EL (cell line): ENCODE measurements around the gene SMCHD1.
"Not testable (repeated sequence)": the region's sequence is repeated elsewhere in the genome, so short reads cannot be mapped to it uniquely, and the experiment has no call there.

Experiments used
- DNase-seq: peaks from one replicate; pipeline ENCODE4 v3.0.0-alpha.2; 2016

Gene SMCHD1

DNA sequence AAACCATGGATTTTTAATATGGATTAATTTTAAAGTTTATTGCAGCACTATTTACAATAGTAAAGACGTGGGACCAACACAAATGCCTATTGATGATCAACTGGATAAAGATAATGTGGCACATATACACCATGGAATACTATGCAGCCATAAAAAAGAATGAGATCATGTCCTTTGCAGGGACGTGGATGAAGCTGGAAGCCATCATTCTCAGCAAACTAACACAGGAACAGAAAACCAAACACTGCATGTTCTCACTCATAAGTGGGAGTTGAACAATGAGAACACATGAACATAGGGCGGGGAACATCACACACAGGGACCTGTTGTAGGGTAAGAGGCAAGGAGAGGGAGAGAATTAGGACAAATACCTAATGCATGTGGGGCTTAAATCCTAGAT is 5.3 kb downstream of the SMCHD1 start:
- DNase-seq, result not testable (repeated sequence)

DNA sequence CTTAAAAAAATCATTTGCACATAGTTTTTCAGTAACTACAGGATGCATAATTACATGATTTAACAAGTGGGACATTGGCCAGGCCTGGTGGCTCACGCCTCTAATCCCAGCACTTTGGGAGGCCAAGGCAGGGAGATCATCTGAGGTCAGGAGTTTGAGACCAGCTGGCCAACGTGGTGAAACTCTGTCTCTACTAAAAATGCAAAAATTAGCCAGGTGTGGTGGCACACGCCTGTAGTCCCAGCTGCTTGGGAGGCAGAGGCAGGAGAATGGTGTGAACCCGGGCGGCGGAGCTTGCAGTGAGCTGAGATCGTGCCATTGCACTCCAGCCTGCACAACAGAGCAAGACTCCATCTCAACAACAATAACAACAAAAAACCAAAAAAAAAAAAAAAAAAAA is 6.8 kb downstream of the SMCHD1 start:
- DNase-seq, result not testable (repeated sequence)

DNA sequence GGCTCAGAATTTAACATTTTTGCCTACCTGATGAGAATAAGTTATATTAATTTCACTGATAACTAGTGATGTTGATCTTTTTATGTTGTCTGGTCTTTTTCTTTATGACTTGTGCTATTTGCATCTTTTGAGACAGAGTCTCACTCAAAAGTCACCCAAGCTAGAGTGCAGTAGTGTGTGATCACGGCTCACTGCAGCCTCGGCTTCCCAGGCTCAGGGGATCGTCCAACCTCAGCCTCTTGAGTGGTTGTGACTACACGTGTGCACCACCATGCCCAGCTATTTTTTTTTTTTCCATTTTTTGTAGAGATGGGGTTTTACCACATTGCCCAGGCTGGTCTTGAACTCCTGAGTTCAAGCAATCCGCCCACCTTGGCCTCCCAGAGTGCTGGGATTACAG is 7.5 kb downstream of the SMCHD1 start:
- DNase-seq, result no peak

DNA sequence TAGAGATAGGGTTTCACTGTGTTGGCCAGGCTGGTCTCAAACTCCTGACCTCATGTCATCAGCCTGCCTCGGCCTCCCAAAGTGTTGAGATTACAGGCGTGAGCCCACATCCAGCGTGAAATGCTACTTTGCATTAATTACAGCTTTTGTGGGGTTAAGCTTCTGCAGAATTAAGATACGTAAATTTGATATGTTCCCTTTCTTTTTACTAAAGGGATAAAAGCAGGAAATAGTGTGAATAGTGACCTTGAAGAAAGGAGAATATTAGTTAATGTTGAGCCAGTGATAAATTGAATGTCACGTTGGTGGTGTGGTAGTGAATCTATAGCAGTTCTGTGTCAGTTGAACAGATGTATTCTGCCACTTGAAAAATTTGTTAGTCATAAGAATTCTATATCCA is 16.9 kb downstream of the SMCHD1 start:
- DNase-seq, result no peak

DNA sequence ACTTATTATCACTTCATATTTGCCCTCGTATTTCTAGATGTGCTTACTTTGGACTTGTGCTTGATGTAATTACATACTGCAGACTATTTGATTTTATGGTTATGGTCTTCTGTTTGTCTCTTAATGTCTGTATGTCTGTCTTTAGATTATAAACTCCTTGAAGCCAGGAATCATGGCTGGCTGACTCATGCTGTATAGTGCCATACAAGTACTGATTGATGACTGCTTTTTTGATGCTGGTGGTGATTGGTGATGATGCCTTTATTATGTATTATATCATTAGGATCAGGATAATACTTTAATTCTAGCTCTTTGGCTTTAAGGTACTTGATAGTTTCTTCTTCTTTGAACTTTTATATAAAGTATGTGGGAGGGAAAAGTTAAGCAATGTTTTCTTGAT is 17.3 kb downstream of the SMCHD1 start:
- DNase-seq, result no peak

DNA sequence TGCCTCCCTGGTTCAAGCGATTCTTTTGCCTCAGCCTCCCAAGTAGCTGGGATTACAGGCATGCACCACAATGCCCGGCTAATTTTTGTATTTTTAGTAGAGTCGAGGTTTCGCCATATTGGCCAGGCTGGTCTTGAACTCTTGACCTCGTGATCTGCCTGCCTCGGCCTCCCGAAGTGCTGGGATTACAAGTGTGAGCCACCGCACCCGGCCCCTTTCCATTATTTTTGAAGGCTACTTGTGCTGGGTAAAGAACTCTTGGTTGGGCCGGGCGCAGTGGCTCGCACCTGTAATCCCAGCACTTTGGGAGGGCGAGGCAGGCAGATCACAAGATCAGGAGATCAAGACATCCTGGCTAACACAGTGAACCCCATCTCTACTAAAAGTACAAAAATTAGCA is 23.4 kb downstream of the SMCHD1 start:
- DNase-seq, result not testable (repeated sequence)

DNA sequence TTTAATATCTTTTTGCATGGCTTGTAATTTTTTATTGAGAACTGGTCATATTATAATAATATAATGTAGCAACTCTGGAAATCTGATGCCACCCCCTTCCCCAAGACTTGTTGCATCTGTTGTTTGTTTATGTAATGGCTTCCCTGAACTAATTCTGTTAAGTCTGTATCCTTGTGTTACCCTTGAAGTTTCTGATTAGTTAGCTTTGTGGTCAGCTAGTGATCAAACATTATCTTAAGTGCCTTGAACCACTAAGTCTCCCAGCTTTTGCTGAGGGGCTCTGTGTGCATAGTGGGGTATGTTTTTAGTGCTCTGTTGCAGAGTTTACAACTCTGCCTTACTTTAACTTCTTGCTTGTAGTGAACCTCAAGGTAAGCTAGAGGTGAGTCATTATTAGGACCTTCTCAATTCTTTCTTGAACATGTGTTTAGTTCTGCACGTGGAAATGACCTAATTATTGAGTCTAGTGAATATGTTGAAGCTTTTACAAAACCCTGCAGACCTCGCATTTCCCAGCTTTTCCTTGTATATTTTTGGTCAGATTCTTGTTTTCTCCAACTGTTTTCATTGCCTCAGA is 24.8 kb downstream of the SMCHD1 start:
- no peak for DNase-seq

DNA sequence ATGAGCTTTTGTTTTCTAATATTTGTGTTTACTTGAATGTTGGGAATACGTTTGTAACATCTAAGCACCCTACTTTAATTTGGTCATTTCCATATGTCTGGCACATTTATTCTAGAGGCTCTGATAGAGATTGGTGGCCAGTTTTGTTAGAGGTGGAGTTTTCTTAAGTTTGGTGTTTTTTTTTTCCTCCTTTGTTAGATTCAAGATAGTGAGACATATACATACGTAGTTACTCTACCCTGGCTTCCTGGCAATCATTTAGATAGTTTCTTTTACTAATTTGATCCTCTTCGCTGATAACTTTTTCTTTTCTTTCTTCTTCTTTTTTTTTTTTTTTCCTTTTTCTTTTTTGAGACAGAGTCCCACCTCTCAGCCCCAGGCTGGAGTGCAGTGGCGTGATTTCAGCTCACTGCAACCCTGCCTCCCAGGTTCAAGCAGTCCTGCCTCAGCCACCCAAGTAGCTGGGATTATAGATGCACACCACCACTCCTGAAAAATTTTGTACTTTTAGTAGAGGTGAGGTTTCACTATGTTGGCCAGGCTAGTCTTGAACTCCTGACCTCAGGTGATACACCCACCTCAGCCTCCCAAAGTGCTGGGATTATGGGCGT is 26.6 kb downstream of the SMCHD1 start:
- no peak for DNase-seq

DNA sequence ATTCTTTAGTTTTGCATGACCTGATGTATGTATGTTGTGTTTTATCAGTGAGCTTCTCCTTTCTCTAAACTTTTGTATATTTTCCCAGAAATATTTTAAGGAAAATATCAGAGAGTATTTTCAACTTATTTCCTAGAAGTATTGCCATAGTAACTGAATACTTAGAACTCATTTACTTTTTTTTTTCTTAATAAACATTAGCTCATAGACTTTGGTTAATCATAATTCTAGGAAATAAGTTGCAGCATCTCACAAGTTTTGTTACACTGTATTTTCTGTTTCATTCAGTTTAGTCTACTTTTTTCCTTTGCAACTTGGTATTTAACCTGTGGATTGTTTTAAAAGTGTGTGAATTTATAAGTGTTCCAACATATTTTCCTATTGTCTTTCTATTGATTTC is 27.5 kb downstream of the SMCHD1 start:
- DNase-seq, result no peak

DNA sequence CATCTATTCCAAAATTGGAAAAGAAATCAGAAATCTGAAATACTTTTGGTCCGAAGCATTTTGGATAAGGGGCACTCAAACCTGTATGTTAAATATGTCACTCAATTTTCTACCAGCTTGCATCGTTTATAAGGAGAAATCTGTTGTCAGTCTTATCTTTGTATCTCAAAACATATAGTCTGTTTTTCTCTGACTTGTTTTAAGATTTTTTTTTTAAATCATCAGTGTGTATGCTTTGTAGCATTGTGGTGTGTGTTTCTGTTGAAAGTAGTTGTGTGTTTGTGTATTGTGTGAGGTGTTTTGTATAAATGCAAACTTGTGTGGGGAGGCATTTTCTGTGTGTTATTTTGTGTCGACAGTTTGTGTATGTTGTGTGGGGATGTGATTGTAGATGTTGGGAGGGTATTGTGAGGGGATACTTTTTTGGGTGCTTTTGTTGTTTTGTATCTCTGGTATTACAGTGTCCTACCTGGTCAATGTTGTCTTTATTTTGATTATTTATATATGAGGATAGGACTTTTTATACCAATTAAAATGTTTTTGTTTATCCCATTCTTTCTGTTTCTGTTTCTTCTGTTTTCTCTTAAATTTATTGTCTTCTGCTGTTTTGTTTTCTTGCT is 30.9 kb downstream of the SMCHD1 start:
- no peak for DNase-seq

DNA sequence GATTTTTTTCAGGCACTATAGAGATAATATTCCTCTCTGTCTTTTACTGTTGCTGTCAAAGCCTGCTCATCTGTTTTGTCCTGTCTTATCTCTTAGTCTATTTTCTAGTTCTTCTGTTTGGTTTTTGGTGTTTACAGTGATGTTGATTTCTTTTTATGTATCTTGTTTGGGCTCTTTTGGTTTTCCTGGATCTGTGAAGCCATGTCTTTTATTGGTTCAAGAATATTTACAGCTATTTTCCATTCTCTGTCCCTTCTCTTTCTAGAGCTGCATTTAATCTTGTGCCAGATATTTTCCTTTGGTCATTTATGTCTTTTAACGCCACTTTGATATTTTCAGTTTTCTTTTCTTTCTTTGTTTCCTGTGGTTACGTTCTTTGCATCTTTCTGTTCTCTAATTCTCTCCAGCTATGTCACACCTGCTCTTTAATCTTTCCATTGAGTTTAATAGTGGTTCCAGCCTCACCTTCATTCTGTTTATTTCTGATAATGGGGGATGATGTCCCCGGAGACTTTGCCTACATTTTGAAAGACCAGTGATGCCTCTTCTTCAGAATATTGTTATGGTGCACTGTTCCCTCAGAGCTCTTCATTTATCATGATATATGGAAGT is 32.0 kb downstream of the SMCHD1 start:
- no peak for DNase-seq

DNA sequence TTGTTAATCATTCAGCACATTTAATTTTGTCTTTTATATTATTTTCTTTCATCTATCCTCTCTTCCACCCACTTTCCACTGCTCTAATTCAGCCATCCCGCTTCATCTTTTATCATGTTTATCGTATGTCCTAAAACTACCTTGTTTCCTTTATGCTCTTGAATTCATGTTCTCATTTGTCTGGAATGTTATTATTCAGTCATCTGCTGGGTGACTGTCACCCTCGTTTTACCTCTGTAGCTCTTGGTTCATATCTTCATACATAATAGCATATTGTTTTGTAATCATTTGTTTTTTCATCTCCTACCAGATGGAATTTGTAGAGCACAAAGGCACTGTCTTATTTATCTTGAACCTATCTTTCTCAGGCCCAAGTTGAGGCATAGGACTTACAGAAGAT is 37.0 kb downstream of the SMCHD1 start:
- peak; percentile 9 for DNase-seq

DNA sequence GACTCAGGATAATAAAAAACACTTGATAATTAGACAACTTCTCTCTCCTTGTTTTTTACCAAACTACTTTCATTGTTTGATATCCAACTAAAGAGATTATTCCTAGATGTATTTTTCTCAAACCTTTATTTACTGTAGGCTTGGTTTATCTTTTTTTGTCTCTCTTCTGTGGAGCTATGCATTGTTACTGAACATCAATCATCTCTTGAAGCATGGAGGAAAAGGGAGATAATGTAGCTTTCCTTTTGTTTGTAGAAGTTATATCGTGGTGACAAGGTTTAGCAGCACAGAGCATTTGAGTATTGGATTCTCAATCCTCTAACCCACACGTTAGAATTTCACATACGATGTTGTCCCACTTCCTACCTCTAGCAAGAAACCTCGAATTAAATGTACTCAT is 41.7 kb downstream of the SMCHD1 start:
- DNase-seq, result no peak

DNA sequence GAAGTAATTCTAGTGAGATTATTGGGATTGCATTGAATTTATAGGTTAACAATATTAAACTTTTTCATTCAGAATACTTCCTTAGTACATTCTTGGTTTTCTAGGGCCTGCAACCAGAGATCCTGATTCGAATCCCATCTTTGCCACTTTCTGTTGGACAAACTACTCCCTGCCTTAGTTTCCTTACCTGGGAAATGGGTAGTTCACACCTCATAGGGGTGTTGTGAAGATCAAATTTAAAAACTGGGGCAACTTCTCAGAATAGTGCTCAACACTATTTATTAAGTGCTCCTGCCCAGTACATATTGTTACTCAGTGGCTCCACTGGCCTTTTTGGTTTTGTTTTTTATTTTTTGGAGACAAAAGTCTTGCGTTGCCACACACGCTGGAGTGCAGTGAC is 43.5 kb downstream of the SMCHD1 start:
- no peak for DNase-seq

DNA sequence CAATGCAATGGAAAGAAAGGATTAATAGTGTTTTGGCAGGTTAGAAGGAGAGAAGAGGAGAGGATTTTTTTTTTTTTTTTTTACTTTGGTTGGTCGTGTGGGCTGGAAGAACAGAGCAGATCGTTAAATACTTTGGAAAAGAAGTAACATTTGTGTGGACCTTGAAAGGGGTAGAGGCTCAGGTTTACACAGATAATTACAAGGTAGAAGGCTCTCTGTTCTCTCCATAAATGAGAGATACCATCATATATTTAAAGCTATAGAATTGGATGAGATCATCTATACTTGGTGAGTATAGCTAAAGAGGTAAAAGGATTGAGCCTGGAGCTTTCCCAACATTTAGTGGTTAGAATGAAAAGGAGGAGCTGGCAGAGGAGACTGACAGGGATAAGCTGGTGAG is 49.0 kb downstream of the SMCHD1 start:
- no peak for DNase-seq

DNA sequence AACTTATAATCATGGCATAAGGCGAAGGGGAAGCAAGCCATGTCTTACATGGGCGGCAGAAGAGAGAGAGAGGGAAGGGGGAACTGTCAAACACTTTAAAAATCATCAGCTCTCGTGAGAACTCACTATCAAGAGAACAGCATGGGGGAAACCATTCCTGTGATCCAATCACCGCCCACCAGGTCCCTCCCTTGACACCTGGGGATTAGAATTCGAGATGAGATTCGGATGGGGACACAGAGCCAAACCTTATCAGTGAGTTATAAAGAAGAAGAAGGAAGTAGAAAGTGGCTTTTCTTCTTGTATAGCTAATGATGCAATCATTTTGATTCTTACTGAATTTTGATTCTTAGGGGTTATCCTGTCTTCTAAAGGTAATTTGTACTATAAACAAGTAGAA is 51.4 kb downstream of the SMCHD1 start:
- DNase-seq, result no peak

DNA sequence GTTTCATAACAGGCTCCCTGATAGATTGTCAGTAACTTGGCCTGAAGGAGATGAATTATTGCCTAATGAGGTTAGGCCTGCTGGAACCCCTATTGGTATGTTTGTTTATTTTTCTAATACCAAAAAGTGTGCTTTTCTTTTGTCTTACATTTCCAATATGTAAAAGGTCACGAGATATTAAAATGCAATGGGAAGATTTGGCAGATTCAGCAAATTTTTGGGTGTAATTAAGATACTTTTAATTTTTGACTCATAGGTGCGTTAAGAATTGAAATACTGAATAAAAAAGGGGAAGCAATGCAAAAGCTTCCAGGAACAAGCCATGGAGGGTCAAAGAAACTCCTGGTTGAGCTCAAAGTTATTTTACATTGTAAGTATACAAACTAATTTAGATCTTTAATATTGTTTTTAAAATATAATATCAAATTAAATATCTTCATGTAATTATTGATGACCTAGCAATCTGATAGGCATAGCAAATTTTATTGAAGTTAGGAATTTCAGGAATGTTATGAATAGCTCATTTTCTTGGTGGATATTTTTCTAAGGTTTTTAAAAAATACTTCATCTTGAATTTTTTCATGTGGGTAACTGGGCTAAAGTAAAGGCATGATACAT is 52.1 kb downstream of the SMCHD1 start:
- peak; percentile 6 for DNase-seq

DNA sequence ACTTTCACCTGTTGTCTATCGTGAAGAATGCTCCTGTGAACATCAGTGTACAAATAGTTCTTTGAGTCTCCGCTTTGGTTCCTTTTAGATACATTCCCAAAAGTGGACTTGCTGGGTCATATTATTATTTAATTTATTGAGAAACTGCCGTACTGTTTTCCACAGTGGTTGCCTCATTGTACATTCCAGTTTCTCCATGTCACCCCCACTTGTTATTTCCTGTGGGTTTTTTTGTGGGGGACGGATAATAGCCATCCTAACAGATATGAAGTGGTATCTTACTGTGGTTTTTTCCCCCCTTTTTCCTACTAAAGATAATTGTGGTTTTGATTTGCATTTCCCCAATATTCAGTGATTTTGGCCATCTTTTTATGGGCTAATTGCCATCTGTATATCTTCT is 53.8 kb downstream of the SMCHD1 start:
- DNase-seq, result peak; percentile 22

DNA sequence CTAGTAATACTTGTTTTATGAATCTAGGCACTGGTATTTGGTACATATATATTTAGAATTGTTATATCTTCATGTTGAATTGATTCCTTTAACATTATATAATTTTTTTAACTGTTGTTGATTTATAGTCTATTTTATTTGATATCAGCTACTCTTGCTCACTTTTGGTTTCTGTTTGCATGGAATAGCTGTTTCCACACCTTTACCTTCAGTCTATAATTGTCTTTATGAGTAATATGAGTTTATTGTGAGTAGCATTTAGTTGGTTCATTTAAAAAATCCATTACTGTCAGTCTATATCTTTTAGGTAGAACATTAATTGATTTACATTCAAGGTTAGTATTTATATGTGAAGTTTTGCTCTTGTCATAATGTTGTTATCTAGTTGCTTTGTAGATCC is 58.6 kb downstream of the SMCHD1 start:
- no peak for DNase-seq

DNA sequence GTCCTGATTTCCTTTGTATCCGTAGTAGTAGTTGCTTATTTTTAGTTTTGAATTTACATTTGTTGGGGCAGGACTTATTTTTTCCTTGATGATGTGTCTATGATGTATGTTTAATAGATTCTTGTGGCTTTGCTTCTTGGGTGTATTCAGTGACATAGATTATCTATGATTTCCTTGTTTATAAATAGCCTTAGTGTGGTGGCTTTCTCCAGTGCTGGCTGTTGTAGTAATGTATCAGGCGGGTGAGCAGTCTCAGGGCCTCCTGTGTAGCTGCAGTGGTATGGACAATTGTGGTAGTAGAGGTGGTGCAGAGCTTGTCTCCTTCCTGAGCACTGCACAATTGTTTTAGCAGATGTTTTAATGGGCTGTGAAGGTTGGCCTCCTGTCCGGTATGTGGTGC is 60.5 kb downstream of the SMCHD1 start:
- DNase-seq, result peak; percentile 12

DNA sequence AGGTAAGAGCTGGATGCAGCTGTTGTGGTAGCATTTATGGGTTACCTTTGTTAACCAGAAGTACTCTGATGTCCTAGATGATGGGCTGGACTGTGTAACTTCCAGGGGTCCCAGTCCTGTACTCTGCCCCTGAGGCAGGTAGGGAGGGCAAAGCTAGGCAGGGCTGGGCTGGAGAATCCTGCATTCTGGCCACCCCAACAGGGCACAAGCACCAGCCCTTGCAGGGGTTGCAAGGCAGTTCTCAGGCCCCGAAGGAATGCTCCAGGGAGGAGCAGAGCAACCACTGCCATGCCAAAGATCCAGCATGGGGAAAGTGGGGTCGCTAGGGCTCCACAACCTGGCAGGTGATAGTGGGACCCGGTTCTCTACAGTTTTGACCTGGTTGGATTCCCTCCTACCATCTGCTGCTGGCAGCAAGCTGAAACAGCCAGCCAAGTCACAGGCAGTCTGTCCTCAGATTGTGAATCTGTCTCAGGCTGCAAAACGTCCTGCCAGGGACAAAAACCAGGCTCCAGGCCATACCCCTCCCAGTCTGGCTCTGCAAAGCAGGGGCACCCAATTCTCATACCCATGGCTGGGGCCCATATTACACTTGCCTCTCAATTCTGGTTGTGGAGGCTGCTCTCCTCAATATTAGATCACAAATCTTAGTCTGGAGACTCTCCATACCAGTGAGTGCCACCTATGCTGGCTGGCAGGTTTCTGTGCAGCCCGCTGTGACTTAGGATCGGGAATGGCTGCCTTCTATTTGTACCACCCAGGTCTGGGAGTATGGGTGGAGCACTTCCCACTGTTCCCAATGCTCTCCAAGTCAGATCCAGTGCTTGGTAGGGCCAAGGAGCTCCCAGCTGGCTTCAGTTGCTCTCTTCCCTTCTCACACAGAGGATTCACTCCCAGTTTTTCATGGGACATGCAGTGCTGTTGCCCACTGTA is 61.1 kb downstream of the SMCHD1 start:
- no peak for DNase-seq

DNA sequence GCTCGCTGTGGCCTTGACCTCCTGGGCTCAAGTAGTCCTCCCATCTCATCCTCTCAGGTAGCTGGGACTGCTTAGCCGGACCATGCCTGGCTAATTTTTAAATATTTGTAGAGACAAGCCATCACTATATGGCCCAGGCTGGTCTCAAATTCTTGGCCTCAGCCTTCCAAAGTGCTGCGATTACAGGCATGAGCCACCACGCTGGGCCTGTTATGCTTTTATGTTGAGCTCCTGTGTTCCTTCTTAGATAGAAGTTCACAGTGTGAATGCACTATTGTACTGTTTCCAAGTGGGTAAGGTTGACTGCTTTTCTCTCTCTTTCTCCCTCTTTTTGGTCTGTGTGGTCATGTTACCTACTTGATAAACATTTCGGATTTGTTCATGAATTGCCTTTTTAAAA is 61.9 kb downstream of the SMCHD1 start:
- DNase-seq, result no peak

DNA sequence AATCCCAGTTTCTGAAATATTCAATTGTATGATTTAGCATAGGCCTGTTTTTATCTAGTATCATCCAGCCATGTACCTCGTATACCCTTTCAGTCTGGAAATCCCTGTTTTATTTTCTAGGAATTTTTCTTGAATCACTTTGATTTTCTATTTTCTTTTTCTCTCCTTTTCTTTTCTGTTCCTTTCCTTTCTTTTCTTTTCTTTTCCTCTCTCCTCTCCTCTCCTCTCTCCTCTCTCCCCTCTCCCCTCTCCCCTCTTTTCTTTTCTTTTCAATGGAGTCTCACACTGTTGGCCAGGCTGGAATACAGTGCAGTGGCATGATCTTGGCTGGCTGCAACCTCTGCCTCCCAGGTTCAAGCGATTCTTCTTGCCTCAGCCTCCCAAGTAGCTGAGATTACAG is 63.5 kb downstream of the SMCHD1 start:
- DNase-seq, result no peak
